HG03457 (cell line): Measurements from ENCODE around the gene FERMT2.

Experiments used
- ATAC-seq: cut with Tn5 transposase; IDR thresholded peaks from one replicate; pipeline ENCODE4 v1.9.1; 2021; ENCODE audit warnings: moderate number of reproducible peaks; ENCODE audit not compliant: unreplicated experiment

The FERMT2 gene, protein sequence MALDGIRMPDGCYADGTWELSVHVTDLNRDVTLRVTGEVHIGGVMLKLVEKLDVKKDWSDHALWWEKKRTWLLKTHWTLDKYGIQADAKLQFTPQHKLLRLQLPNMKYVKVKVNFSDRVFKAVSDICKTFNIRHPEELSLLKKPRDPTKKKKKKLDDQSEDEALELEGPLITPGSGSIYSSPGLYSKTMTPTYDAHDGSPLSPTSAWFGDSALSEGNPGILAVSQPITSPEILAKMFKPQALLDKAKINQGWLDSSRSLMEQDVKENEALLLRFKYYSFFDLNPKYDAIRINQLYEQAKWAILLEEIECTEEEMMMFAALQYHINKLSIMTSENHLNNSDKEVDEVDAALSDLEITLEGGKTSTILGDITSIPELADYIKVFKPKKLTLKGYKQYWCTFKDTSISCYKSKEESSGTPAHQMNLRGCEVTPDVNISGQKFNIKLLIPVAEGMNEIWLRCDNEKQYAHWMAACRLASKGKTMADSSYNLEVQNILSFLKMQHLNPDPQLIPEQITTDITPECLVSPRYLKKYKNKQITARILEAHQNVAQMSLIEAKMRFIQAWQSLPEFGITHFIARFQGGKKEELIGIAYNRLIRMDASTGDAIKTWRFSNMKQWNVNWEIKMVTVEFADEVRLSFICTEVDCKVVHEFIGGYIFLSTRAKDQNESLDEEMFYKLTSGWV

DNA sequence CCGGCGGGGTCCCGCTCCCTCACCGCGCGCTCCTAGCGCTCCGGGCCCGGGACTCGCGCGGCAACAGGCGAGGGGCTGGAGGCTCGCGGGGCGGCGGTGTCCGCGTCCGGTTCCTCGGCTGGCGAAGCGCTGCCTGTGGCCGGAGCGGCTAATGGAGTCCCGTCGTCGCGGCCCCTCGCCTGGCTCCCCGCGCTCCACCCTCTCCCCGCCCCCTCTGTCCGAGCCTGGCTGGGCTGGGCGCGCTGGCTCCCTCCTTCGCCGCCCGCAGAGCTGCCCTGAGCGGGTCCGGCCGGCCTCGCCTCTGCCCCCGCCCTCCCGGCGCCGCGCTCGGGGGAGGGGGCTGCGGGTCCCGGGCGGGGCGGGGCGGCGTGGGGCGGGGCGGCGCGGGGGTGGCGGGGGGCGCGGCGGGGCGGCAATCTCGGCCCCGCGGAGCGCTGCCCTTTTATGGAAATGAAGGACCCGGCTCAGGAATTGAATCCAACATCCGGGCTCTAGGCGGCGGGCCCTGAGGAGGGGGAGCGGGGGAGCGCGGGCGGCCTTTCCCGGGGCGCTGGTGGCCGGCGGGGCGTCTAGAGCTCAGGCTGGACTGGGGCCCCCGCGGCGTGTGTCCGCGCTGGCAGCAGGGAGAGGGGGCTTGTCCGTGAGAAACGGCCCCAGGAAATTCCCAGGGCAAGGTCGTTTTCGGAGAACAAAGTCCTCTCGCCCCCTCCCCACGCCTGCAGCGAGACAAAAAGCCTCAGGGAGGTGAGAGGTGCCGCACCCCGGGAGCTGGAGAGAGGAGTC is at the start of gene FERMT2:
TSS of gene FERMT2 (minus strand) at position 153 of the 783 bp plus-strand sequence. CDS start 482 bp downstream, outside the sequence.
- no peak for ATAC-seq

DNA sequence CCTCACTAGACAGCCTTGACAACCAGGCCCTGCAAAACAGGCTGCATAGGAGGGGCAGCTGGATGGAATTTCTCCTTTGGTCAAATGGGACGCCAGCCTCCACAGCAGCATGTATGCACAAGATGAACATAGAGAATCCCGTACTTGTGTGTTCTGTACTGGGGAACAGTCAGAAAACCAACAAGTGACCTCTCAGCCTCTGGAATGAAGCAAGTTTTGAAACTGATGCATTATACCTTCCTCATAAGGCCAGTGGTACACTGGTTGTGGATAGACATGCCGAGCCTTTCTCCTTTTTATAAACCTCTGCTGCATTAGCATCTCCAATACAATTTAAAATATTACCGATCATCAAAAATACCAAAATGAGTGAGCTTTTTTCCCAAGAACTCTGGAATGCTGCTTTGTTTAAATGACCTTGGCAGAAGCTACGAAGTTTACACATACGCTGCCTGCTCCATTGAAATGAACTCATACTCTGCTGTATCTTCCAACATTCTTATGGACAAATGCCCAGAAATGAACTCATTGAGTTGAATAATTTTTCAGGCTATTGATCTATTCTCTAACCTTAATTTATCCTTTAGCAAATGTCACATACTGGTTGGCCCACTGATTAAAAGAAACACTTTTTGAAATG is 47.6 kb upstream of the FERMT2 start:
- ATAC-seq = no peak

DNA sequence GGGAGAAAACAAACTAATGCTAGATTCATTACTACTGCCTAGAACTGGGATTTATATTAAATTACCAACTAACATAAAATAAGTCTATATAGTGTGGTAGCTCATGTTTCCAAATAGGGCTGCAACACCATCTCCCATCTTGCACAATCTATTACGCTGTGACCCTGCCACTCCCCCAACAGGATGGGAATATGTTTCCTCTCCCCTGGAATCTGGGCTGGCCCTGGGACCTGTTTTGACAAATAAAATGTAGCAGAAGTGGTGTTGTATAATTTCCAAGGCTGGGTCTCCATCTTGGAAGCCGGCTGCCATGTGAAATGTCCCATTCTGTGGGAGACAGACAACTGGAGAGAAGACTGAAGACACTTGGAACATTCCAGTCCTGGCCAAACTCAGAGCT is 45.6 kb upstream of the FERMT2 start:
- ATAC-seq = no peak

DNA sequence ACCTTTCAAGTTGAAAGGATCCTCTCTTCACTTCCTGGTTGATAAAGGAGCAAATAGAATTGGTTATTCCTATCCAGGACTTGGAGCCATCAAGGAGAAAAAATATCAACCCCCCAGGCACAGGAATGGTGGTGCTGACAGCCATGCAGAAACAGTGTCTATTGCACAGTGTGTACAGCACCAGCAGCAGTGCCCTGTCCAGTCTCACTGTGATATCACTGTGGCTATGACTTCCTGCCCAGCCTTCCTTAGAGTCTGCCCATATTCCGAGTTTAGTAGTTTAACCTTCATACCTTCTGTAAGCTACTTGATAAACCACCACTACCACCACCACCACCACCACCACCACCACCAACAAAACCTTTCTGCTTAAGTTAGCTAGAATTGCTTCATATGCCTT is 45.1 kb upstream of the FERMT2 start:
- ATAC-seq = no peak

DNA sequence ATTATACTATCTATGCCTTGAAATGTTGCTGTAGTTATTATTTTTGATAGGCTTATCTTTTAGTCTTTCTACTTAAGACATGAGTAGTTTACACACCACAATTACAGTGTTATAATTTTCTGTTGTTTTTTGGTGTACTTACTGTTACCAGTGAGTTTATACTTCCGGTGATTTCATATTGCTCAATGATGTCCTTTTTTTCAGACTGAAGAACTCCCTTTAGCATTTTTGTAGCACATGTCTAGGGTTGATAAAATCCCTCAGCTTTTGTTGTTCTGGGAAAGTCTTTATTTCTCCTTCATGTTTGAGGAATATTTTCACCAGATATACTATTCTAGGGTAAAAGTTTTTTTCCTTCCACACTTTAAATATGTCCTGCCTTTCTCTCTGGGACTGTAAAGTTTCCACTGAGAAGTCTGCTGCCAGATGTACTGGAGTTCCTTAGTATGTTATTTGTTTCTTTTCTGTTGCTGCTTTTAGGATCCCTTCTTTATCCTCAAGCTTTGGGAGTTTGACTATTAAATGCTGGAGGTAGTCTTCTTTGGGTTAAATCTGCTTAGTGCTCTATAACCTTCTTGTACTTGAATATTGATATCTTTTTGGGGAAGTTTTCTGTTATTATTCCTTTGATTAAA is 41.5 kb upstream of the FERMT2 start:
- ATAC-seq = no peak

DNA sequence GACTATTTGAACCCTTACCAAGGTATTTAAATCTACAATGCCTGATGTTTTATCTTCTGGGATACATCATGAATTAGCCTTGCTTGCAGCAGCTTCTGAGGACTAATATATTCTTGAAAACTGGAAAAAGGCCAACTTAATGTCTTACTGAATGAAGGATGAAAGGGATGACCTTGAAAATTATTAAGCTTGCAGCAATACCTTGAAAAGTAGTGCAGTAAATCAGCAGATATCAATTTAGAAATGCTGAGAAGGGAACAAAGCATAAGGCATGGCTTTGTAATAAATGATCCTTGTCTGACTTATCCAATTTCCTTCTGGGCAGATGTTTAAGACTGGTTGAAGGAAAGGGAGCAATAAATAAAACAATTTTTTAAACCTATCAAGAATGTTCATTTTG is 37.3 kb upstream of the FERMT2 start:
- ATAC-seq = no peak

DNA sequence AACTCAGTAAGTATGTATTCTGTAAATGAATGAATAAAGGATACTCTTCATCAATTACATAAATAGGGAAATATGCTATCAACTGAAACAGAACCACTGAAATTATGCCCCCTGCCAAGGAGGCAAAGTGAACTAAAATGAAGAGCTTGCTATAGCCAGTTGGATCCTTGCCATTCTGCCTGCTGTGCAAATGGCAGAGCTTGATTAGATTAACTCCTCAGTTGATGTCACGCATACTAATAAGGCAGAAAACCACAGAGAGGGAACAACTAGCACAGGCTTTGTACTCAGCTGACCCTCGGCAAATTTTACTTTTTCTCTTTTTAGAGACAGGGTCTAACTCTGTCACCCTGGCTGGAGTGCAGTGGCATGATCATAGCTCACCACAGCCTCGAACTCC is 36.7 kb upstream of the FERMT2 start:
- no peak for ATAC-seq

DNA sequence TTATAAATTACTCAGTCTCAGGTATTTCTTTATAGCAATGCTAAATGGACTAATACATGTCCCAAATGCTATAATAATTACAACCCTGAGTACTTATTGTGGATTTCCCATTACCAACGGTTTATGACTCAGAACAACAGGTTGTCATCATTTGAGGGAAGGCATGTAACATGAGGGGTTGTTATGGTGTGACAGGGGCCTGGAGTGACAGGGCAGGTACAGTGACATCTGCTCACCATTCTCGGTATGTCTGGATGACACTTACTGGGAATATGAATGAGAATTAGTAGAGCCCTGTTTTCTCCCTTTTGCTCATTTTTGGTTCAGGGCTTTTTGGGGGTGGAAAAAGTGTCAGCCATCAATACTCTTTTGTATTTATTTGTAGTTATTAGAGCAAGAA is 36.2 kb upstream of the FERMT2 start:
- ATAC-seq = no peak

DNA sequence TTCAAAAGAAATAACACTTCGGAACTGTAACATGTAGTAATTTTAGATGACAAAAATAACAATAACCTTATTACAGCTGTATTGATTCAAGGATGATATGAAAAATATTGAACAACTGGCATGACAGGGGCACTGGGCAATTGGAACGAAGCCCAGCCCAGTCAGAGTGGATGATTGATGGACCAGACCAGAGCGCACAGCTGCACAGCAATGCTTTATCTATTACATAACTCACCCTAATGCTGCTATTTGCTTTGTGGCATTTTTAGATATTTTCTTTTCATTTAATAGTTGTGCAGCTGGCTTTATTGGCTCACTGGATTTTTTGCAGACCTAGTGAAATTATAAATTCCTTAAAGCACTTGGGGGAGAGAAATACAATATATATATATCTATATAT is 26.9 kb upstream of the FERMT2 start:
- no peak for ATAC-seq

DNA sequence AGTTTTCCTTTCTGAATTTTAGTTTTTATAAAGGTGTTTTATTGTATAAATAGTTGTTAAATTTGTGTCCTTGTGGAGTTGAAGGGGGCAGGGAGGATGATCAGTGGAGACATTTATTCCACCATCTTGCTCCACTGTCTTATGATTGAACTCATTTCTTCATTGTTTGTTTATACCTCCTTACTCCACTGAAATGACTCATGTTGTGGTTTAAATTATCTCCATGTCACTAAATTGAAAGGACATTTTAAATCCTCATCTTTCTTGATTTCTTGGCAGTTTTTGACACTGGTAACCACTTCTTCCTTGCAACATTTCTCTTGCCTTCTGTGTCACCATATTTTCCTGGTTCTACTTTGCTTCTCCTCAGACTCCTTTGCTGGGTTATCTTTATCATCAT is 23.6 kb upstream of the FERMT2 start:
- ATAC-seq = no peak

DNA sequence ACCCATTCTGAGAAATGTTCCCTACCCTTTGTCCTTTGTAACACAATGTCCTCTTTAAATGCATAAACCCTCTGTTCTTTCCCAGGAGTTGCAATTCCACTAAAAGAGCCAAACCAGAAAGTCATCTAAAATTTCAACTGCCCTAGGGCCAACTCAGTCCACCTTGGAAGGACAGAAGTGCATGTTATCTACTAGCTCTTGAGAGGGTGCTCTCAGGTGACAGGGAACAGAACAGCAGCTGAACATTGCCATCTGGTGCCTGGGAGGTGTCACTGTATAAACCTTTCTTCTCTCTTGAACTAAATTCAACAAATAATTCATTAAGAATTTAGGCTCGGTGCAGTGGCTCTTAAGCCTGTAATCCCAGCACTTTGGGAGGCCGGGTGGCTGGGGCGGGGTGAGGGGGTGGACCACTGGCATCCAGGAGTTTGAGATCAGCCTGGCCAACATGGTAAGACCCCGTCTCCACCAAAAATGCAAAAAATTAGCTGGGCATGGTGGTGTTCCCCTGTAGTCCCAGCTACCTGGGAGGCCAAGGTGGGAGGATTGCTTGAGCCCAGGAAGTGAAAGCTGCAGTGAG is 10.3 kb upstream of the FERMT2 start:
- ATAC-seq = no peak

DNA sequence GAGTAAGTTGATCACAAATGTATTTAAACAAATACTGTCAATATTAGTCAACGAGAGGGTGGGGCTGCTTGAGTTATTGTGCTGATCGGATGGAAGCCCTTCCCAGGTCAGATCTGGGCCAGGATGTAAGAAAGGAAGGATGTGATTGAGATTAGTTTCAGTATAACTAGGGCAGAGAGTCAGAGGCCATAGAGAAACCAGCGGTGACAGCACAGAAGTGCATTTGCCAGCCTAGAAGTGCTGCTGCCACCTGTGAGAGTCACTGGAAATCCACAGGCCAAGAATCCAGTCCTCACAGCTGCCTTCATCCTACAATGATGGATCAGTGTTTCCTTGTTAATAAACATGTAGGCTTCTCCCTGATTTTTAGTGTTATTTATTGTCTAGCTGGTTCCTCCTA is 9.8 kb upstream of the FERMT2 start:
- no peak for ATAC-seq

DNA sequence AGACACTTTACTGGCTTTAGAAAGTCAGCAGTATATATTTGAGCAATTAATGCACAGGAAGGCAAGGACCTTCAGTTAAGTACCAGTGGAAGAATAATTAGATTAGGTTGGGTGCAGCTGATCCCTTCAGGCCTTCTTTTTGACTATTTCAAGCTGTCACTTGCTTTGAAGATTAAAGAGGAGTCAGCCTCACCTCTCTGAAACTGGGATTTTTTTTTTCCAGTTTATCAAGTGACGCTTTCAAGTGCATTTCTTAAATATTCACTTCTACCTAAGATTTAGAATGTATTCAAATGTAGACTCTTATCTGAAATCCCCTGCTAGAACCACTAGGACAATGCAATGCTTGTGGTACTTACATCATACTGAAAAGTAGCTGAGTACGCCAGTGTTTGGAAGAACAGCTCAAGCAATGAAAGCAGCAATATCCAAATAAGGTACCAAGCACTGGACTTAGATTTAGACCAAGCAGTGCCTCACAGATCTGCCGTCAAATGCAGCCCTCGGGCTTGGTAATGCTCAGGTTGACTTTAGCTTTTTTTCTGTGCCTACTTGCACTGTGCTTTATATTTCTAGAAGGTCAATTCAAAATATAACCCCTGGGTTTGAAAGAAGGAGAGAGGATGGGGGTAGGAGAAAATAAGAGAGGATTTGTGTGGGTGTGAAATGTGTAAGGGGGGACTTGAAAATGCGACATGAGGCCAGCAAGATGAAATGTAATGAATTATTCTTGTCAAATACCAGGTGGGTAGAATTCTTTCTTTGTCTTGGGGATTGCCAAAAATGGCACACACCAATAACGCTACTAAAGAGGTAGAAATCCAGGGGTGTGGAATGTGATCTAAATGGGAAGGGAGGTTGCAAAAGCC is 3.7 kb upstream of the FERMT2 start:
- ATAC-seq = no peak

DNA sequence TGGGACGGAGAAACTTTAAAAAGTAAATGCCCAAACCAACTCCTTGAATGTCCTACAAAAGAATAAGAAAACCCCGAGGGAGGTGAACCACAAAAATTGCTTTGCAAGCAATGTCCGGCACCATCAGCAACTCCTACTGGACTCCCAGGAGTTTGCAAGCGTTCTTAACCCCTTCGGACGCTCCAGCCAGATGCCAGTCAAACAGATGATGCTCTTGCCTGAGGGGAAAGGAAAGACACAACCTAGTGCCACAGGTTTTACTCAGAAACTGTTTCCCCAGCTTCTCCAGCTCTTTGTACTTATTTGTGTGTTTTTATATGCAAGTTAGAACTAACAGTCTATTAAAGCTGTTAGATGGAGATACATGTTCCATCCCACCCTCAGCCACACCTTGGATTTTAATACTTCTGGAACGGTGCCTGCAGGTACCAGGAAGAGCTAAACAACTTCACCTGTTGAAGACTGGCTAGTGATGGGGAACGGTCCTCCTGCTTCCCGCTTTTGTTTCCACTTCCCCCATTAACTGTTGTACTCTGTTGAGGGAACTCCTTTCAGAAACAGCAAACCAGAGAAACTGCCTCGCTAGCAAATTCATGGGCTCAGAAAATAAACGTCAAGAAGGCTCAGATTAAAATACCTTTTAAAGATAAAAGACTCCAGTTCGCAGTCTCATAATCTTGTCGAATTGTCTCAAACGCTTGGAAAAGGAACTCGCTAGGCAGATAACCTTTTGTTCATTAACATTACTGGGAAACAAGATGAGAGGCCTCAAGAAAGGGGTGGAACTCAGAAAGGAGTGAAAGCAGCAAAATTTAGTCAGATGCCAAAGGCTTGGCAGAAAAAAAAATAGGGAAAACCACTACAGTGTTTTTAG is 1.1 kb upstream of the FERMT2 start:
- no peak for ATAC-seq

DNA sequence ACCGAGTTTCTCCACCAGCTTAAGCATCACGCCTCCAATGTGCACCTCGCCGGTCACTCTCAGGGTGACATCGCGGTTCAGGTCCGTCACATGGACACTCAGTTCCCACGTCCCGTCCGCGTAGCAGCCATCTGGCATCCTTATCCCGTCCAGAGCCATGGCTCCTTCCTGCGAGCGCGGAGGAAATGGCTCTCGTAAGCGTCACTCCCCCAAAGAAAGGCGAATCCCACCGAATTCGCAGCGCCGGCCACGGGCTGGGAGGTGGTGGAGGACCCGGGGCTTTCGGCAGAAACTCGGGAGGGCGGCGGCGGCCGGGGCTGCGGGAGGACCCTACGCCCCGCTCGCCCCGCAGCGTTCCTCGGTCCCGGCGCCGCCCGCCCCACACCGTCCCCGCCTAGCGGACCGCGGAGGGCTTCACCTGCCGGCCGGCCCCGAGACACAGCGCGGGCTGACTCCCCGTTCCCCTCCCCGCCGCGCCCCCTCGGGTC is 396 bp downstream of the FERMT2 start:
- ATAC-seq = no peak

DNA sequence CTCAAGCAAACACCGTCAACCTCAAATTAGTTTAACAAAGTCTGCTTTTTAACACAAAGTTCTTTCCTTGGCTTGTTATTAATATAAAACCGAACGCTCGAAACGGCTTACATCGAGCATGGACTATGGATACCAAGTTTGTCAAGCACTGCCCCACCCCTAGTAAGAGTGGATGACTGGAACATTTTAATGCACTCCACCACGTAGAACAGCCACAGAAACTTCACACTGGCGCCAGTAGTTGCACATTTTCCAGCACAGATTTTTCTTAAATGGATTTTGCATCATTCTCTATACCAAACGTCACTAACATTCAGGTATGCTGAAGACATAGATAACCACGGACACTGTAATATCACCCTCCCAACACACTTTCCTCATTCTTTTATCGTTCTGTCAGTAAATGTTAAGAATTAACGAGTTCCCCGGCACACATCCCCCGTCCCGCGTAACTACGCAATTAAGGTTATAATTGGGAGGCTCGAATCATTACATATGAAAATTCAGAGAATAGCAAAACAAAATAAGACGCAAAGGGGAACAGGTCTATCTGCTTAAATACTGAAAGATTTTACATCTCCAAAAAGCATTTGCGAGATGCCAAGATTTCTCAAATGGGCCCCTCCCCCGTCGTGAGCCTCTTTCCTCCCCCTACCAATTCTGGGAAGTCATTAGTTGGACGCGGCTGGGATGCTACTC is 990 bp downstream of the FERMT2 start:
- ATAC-seq = no peak

DNA sequence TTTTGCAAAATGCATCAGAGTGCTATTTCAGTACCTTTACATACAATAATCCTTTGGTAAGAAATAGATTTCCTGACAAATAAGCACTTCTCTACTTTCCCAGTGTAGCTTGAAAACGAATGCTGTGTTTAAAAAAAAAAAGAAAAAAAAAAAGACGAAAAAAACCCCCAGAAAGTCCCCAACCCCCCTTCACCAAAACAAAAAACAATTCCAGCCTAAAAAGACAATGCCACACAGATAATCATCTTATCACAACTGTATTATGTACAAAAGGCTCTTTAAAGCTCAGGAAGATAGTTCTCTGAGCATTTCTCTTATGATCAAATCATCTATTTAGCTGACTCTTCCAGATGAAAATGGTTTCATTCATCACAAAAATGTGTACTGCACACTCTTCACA is 1.6 kb downstream of the FERMT2 start:
- ATAC-seq = no peak

DNA sequence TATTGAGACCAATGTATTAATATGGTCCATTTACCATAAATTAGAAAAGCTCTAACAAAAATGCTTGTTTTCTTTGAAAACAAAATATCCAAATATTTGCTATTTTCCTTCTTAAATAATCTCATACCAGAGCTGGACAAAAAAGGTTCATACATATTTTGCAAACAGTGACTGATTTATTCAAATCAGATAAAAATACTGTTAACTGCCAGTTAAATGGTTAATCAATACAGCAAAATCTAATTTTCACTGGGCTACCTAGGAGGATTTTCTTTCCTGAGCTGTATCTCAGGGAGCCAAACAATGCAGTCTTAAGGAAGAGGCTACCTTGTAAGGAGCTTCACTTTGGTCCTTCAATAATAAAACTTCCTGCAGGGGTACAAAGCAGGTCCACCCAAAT is 2.0 kb downstream of the FERMT2 start:
- ATAC-seq = no peak
